Progenitor cell of endocrine pancreas (in vitro differentiated cells): ENCODE data around the gene CSF3R. TPM values are rescaled to one million over a fixed set of nuclear protein-coding genes. Genes with fewer than 3 reads are reported as not detected.
A peak's percentile ranks its signal among the peaks of the same experiment; 100 is the strongest.

Source experiments
- DNase-seq: peaks from one replicate; pipeline ENCODE4 v3.0.0; 2021; ENCODE audit warnings: low spot score; ENCODE audit not compliant: unreplicated experiment
- H3K27ac Mint-ChIP-seq: 2 replicates; pipeline ENCODE4 v1.8.0; 2021; ENCODE audit warnings: mild to moderate bottlenecking, moderate library complexity, mixed read lengths
- H3K27me3 Mint-ChIP-seq: 2 replicates; pipeline ENCODE4 v1.8.0; 2021; ENCODE audit warnings: mixed read lengths
- H3K36me3 Mint-ChIP-seq: 2 replicates; pipeline ENCODE4 v1.8.0; 2022; ENCODE audit warnings: mixed read lengths; ENCODE audit not compliant: insufficient read depth
- H3K4me1 Mint-ChIP-seq: 2 replicates; pipeline ENCODE4 v1.8.0; 2021; ENCODE audit warnings: low read depth, mixed read lengths
- H3K4me3 Mint-ChIP-seq: 2 replicates; pipeline ENCODE4 v1.8.0; 2021; ENCODE audit warnings: low read depth, mild to moderate bottlenecking, moderate library complexity, mixed read lengths
- H3K9me3 Mint-ChIP-seq: 2 replicates; pipeline ENCODE4 v1.8.0; 2021; ENCODE audit warnings: low read depth, mixed read lengths
- CTCF ChIP-seq: fragments of 200-600 bp; sonication (generic); IDR thresholded peaks from one replicate; pipeline ENCODE4 v1.5.0; 2021; ENCODE audit warnings: antibody characterized with exemption, mild to moderate bottlenecking; ENCODE audit not compliant: unreplicated experiment
- total RNA-seq: library from RNA; stranded (reverse); gene quantifications from 2 replicates; pipeline ENCODE4 v1.2.1, GENCODE V29; 2021

CSF3R gene
- total RNA-seq, 1 donor from 2014 or later = 5.5 TPM

GRCh38 chr1:36466370-36467026 is 16.2 kb downstream of the CSF3R start:
- no peak for TF ChIP-seq CTCF
- no peaks in the 10 kb centered on the region for H3K9me3 Mint-ChIP-seq
- DNase-seq = no peak
- peak overlapping the region; percentile 24 for H3K27ac Mint-ChIP-seq
- H3K36me3 Mint-ChIP-seq = peaks cover 3% of the 10 kb centered on the region
- H3K27me3 Mint-ChIP-seq = no peaks in the 10 kb centered on the region
- no peak overlapping the region for H3K4me3 Mint-ChIP-seq
- peaks cover 21% of the 10 kb centered on the region for H3K4me1 Mint-ChIP-seq

GRCh38 chr1:36465731-36466369 is 16.9 kb downstream of the CSF3R start:
- H3K4me3 Mint-ChIP-seq = peak overlapping the region; percentile 99
- H3K27ac Mint-ChIP-seq = peak overlapping the region; percentile 98
- no peaks in the 10 kb centered on the region for H3K27me3 Mint-ChIP-seq
- H3K9me3 Mint-ChIP-seq = no peaks in the 10 kb centered on the region
- no peak for TF ChIP-seq CTCF
- H3K36me3 Mint-ChIP-seq = peaks cover 3% of the 10 kb centered on the region
- peaks cover 21% of the 10 kb centered on the region for H3K4me1 Mint-ChIP-seq
- no peak for DNase-seq

GRCh38 chr1:36464605-36465393 is 17.9 kb downstream of the CSF3R start:
- no peak for DNase-seq
- no peaks in the 10 kb centered on the region for H3K9me3 Mint-ChIP-seq
- no peaks in the 10 kb centered on the region for H3K27me3 Mint-ChIP-seq
- H3K27ac Mint-ChIP-seq = peak overlapping the region; percentile 98
- H3K36me3 Mint-ChIP-seq = peaks cover 3% of the 10 kb centered on the region
- H3K4me3 Mint-ChIP-seq = peak overlapping the region; percentile 99
- no peak for TF ChIP-seq CTCF
- H3K4me1 Mint-ChIP-seq = peaks cover 20% of the 10 kb centered on the region

GRCh38 chr1:36463803-36464604 is 18.7 kb downstream of the CSF3R start, which contains the start of gene MRPS15:
MRPS15 (minus strand) TSS chr1:36464384; CDS start chr1:36464275, 109 bp downstream.
- Mint-ChIP-seq H3K27me3 (no peaks in the 10 kb centered on the region), H3K9me3 (no peaks in the 10 kb centered on the region), H3K27ac (peak within 1 kb of the TSS; percentile 98), H3K4me1 (peaks cover 20% of the 10 kb centered on the region), H3K4me3 (peak within 1 kb of the TSS; percentile 99), H3K36me3 (peaks cover 6% of the 10 kb centered on the region)
- no peak for TF ChIP-seq CTCF
- peak; percentile 83 for DNase-seq

GRCh38 chr1:36463463-36463802 is 19.3 kb downstream of the CSF3R start:
- H3K27ac Mint-ChIP-seq = peak overlapping the region; percentile 98
- no peaks in the 10 kb centered on the region for H3K9me3 Mint-ChIP-seq
- DNase-seq = no peak
- H3K4me3 Mint-ChIP-seq = peak overlapping the region; percentile 99
- H3K27me3 Mint-ChIP-seq = no peaks in the 10 kb centered on the region
- TF ChIP-seq CTCF = no peak
- H3K4me1 Mint-ChIP-seq = peaks cover 20% of the 10 kb centered on the region
- peaks cover 7% of the 10 kb centered on the region for H3K36me3 Mint-ChIP-seq
